HG02840 (cell line): ENCODE measurements around the gene NUDT3.
A peak's percentile ranks its signal among the peaks of the same experiment; 100 is the strongest.
"Not testable (repeated sequence)": the region's sequence is repeated elsewhere in the genome, so short reads cannot be mapped to it uniquely, and the experiment has no call there.

Experiments
- ATAC-seq: cut with Tn5 transposase; IDR thresholded peaks from one replicate; pipeline ENCODE4 v1.9.1; 2021; ENCODE audit warnings: mild to moderate bottlenecking, moderate library complexity, moderate number of reproducible peaks; ENCODE audit not compliant: unreplicated experiment, low FRiP score

The NUDT3 gene

GRCh38 chr6:34269658-34270341 is 122.7 kb downstream of the NUDT3 start:
- ATAC-seq = not testable (repeated sequence)

- not testable (repeated sequence) for ATAC-seq
Observed at GRCh38 chr6:34269132-34269531, 123.3 kb downstream of the NUDT3 start.

GRCh38 chr6:34267746-34268145 is 124.7 kb downstream of the NUDT3 start:
- no peak for ATAC-seq

- ATAC-seq = not testable (repeated sequence)
Observed at GRCh38 chr6:34263484-34263883, 129.0 kb downstream of the NUDT3 start.

- no peak for ATAC-seq
Observed at GRCh38 chr6:34260576-34261267, 131.7 kb downstream of the NUDT3 start.

GRCh38 chr6:34259529-34260069 is 132.9 kb downstream of the NUDT3 start:
- no peak for ATAC-seq

GRCh38 chr6:34252395-34252794 is 140.1 kb downstream of the NUDT3 start:
- not testable (repeated sequence) for ATAC-seq

GRCh38 chr6:34249469-34250261 is 142.8 kb downstream of the NUDT3 start:
- peak; percentile 28 for ATAC-seq

GRCh38 chr6:34248727-34249468 is 143.6 kb downstream of the NUDT3 start, which contains the start of gene SMIM29:
SMIM29 (minus strand) TSS chr6:34249006; CDS start chr6:34247791, 1,215 bp downstream.
- peak; percentile 81 for ATAC-seq

GRCh38 chr6:34248198-34248726 is 144.2 kb downstream of the NUDT3 start:
- ATAC-seq = peak; percentile 3

GRCh38 chr6:34247481-34248197 is 144.8 kb downstream of the NUDT3 start:
- no peak for ATAC-seq

- ATAC-seq = no peak
Observed at GRCh38 chr6:34246563-34247391, 145.7 kb downstream of the NUDT3 start.

GRCh38 chr6:34246249-34246562 is 146.3 kb downstream of the NUDT3 start:
- no peak for ATAC-seq

GRCh38 chr6:34245761-34246140 is 146.7 kb downstream of the NUDT3 start:
- ATAC-seq = not testable (repeated sequence)

- not testable (repeated sequence) for ATAC-seq
Observed at GRCh38 chr6:34245032-34245760, 147.3 kb downstream of the NUDT3 start.

GRCh38 chr6:34243901-34244884 is 148.3 kb downstream of the NUDT3 start:
- ATAC-seq = no peak
